22Rv1 (cell line): ENCODE data around the gene TNS3.

ENCODE experiments used
- H3K27ac ChIP-seq: fragments of 450-650 bp; 2 replicates; pipeline ENCODE4 v1.5.1; 2017
- ZFX ChIP-seq: fragments of 450-650 bp; IDR thresholded peaks from 2 replicates; pipeline ENCODE4 v1.6.1; 2017; ENCODE audit warnings: antibody characterized with exemption, borderline replicate concordance
- TF ChIP-seq, protein P1 (sequence below): fragments of 450-650 bp; IDR thresholded peaks from 2 replicates; pipeline ENCODE4 v1.5.1; 2017; ENCODE audit warnings: mild to moderate bottlenecking

Gene TNS3

DNA sequence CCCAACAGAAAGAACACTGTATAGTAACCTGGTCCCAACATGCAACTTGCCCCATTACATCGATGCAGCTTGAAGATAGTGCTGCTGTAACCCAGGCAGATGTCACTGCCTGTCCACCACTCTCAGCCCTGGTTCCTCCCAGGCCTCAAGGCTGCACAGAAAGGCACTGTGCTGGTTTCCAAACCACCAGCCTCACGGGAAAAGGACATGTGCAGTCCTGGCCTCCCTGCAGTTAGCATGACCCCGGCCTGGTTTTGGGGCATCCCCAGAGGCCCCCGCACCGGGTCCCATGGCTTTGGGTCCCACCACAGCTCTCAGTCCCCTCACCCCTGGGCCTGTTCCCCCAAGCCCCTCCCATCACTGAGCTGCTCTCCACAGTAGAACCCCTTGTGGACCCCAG lies 214.5 kb downstream of the TNS3 start:
- no peak overlapping the region for H3K27ac ChIP-seq
- TF ChIP-seq ZFX, result no peak
- TF ChIP-seq, protein P1, sequence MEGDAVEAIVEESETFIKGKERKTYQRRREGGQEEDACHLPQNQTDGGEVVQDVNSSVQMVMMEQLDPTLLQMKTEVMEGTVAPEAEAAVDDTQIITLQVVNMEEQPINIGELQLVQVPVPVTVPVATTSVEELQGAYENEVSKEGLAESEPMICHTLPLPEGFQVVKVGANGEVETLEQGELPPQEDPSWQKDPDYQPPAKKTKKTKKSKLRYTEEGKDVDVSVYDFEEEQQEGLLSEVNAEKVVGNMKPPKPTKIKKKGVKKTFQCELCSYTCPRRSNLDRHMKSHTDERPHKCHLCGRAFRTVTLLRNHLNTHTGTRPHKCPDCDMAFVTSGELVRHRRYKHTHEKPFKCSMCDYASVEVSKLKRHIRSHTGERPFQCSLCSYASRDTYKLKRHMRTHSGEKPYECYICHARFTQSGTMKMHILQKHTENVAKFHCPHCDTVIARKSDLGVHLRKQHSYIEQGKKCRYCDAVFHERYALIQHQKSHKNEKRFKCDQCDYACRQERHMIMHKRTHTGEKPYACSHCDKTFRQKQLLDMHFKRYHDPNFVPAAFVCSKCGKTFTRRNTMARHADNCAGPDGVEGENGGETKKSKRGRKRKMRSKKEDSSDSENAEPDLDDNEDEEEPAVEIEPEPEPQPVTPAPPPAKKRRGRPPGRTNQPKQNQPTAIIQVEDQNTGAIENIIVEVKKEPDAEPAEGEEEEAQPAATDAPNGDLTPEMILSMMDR, result no peak

DNA sequence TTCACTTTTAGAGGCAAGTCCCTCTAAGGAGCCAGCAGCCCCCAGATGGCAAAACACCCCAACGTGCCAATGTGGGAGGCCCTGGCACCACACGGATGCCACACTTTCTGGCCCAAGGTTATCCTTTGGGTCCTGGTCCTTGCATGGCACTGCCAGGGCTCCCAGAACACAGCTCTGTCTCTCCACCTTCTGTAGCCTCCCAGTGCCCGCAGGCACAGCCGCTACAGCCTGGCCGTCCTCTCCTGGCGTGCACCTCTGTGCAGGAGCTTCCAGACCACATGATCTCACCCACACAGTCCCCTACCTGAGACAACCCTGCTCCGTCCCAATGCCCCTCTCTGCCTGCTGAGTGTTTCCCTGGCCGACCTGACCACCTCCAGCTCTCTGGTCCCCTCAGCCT lies 215.0 kb downstream of the TNS3 start:
- no peak overlapping the region for H3K27ac ChIP-seq
- no peak for TF ChIP-seq ZFX
- TF ChIP-seq, protein P1, result no peak

DNA sequence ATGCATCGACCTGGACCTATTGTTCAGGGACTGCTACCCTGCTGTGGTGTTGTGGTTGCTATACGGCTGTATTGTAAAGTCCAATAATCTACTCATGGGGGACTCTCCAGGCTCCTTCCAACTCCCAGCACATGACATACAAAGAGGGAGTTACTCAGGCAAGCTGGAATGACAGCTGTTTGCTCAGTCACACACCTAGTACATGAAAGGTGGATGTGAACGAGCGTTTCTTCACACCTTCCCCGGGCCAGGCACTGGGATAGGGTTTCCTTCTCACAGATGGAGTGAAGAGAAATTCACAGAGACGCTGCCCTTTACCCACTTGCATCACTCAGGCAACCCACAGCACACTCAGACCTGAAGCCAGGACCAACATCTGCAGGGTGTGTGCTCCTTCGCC lies 215.7 kb downstream of the TNS3 start:
- H3K27ac ChIP-seq, result no peak overlapping the region
- TF ChIP-seq, protein P1, result no peak
- TF ChIP-seq ZFX, result no peak

DNA sequence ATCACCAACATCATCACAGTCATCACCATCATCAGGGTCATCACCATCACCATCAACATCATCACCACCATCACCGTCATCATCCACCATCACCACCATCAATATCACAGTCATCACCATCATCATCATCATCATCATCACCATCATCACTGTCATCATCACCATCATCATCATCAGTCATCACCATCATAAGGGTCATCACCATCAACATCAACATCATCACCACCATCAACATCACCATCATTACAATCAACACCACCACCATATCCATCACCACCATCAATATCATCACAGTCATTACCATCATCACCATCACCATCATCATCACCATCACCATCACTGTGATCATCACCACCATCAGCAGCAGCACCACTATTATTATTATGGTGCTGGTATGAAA lies 218.9 kb downstream of the TNS3 start:
- TF ChIP-seq, protein P1, result no peak
- no peak for TF ChIP-seq ZFX
- H3K27ac ChIP-seq, result no peak overlapping the region

DNA sequence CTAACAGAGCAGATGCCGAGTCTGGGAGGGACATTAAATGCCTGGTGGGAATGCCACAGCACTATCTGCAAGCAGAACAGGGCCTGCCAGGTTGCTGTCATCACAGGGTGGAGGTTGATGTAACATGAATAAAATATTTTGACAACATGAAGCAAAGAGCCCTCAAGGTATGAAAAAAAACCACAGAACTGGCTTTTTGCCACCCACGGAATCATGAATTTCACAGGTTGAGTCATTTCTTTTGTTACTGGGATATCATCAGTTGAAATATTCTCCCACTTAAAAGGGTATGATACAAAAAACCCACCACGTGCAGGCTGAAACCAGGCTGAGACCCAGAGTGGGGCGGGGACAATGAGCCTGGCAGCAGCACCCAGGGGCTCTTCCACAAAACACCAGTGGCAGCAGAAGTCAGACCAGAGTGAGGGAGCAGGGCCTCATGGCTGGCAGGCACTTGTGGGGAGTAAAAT lies 220.1 kb downstream of the TNS3 start:
- TF ChIP-seq, protein P1, result no peak
- TF ChIP-seq ZFX, result no peak

DNA sequence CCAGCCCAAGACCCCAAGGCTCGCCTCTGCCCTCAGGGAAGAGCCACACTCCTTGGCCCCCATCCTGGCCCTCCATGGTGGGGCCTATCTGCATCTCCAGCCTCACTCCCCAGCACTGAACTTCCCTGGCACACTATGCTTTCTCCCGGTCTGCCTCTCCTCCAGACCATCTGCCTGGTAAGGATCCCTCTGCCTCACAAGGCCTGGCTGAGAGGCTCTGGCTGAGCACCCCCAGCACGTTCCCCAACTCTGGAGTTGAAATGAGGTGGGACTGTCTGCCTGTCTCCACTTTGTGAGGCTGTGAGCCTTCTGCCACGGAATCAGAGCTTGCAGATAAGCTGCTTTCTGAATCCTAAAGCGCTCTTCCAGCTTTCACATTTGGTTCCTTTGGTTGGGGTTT lies 220.7 kb downstream of the TNS3 start:
- H3K27ac ChIP-seq, result no peak overlapping the region
- no peak for TF ChIP-seq ZFX
- TF ChIP-seq, protein P1, result no peak

More for the DNA sequence above, 220.1 kb downstream of the TNS3 start:
- no peak overlapping the region for H3K27ac ChIP-seq

DNA sequence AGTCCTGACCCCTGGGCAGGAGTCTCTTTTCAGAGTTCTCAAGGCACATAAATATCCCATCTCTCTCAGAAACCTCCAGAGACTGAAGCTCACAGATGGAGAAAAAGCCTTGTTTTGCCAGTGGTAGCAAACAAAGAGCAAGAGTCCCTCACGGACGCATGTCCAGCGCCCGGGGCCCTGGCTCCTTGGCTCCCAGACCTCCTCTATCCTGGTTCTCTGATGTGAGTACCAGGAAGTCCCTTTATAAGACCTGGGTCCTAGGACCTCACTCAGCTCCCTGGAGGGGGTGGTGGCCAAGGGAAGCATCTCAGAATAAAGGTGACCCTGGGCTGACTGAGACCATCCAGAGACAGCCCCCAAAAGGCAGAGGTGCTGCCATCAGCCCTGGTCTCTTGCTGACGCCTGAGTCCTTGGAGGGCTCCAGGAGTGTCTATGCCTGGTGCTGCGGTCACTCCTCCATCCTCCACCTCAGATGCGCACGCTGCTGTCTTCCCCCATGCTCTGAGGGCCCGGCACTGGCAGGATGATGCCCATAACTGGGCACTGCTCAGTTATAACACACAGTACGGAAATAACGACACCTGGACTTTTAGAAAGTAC lies 221.5 kb downstream of the TNS3 start:
- no peak for TF ChIP-seq ZFX
- TF ChIP-seq, protein P1, result no peak
- no peak overlapping the region for H3K27ac ChIP-seq
